Activated CD4-positive, alpha-beta T cell treated with anti-CD3 and anti-CD28 coated beads, Interleukin-2, amount 50 U/mL, for 16 hours (primary cell): ENCODE data around the gene PRKCA.
"Not testable (repeated sequence)": the region's sequence is repeated elsewhere in the genome, so short reads cannot be mapped to it uniquely, and the experiment has no call there.

Source experiments
- DNase-seq: peaks from one replicate; pipeline ENCODE4 v3.0.0-alpha.2; 2020

Gene PRKCA

GRCh38 chr17:66355510-66355909, 53.1 kb downstream of the PRKCA start:
- no peak for DNase-seq

GRCh38 chr17:66357037-66357436, 54.6 kb downstream of the PRKCA start:
- no peak for DNase-seq

DNA sequence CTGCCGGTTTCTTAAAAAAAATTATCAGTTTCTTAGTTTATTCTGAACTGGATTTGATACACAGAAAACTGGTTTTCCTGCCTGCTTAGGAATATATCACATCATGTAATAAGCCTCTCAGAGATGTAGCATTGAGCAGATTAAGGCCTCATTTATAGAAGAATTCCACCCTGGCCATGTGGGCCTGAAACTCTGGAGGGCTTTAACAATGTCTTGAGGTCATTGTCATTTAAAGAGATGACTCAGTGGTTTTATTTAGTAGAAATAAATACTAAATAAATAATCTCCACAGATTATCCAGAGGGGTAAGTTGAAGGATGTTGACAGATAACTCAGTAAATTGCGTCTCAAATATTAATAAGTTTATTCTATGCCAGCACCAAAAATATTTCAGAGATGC, 56.9 kb downstream of the PRKCA start:
- DNase-seq, result no peak

- DNase-seq, result not testable (repeated sequence)
Observed at GRCh38 chr17:66360961-66361565, 58.6 kb downstream of the PRKCA start.

DNA sequence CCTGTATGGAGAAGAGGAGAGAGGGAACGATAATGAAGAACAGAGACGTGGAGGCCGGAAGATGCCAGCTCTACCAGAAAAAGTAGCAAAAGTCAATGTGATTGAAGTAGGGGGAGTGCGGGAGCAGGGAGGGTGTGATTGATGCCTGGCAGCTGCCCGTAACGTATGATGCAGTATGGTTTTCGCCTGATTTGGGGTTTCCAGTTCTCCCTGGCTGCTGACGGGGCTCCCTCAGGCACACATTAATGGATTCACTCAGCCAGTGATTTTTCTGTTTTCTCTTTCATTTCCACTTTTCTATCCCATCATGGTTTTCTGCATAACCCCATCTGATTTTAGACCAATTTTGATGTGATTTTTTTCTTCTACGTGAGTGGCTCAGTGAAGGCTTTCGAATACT, 62.1 kb downstream of the PRKCA start:
- peak; percentile 14 for DNase-seq

- DNase-seq, result peak; percentile 30
Observed at GRCh38 chr17:66364990-66365490, 62.6 kb downstream of the PRKCA start.

GRCh38 chr17:66365903-66366302, 63.5 kb downstream of the PRKCA start:
- DNase-seq, result no peak

DNA sequence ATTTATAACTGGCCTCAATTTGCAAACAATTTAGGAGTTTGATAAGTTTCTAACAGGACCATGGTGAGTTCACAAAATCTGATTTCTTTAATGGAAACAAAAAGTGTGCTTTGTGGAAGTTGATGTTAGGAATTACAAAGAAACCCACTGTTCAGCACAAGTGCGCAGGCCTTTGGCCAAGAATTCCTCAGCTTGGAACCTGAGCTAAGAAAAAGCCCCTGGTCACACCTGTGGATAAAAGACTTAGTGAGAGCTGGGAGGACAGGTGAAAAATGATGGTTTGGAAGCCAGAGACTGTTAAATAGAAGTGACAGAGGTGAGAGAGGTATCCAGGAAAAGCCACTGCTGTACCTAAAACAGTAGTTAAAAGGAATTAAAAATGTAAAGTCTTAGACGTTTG, 64.7 kb downstream of the PRKCA start:
- DNase-seq, result no peak

GRCh38 chr17:66369830-66370229, 67.4 kb downstream of the PRKCA start:
- DNase-seq, result no peak

- no peak for DNase-seq
Observed at GRCh38 chr17:66371561-66371960, 69.1 kb downstream of the PRKCA start.

DNA sequence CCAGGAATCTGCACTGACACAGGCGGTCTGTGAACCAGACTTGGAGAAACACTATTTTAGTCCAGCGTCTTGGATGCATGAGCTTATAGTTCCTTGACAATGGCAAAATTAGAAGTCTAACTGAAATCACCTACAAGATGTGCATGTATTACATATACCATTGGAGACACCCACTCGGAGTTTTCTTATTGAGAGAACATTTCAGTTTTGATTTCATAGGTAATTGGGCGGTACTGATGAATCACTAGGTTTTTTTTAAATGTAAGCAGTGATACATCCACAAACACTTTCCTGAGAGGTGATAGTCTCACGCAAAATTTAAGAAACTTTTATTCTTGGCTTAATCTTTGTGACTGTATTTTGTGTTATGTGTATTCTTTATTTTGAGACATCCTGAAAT, 69.8 kb downstream of the PRKCA start:
- DNase-seq, result peak; percentile 18

DNA sequence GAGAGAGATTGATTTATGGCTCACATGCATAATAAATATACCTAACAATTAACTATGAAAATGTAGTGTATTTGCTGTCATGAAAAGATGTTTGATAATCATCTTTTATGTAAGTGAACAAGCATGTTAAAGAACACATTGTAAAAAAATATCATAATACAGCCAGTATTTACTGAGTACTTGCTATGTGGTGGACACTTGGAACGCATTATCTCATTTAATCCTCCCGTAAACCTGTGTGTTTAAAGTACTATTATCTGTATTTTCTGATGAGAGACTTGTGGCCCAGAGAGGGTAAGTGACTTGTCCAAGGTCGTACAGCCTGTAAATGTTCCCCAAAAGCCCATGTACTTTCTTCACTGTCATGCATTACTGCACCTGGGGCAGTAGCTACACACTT, 70.7 kb downstream of the PRKCA start:
- DNase-seq, result no peak

DNA sequence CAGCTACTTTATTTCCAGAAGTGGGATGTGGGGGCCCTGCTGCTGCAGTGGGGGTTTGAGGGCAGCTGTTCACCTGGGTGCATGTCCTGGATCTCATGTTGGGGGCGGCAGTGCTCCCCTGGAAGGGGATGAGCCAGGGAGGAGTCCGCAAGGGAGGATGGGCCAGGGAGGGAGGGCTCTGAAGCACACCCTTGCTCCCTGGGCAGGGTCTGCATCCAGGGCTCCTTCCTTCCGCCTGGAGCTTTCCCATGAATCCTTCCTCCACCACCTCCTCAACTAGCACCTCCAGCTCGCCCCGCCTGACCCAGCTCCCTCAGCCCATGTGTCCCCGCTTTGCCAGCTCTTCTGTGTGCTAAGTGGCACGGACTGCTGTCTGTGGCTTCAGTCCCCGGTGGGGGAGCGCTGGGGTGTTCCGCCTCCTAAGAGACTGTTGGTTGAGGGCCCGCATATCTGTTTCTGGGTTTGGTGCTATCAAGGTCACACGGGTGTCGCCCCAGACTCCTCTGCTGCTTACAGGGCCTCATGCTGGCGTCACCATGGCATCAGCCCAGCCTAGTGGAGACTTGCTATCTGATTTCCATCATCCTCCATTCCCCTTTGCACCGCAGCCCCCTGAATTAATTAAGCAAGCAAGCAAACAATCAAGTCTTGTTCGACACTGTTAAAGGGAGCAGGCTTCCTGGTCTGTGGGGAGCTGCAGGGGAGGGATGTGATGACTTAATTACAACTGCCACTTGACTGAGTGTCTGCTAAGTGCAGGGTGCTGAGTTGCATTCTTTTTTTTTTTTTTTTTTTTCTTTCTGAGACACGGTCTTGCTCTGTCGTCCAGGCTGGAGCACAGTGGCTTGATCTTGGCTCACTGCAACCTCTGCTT, 71.8 kb downstream of the PRKCA start:
- DNase-seq, result peak; percentile 31

- DNase-seq, result no peak
Observed at GRCh38 chr17:66375121-66375520, 72.7 kb downstream of the PRKCA start.

DNA sequence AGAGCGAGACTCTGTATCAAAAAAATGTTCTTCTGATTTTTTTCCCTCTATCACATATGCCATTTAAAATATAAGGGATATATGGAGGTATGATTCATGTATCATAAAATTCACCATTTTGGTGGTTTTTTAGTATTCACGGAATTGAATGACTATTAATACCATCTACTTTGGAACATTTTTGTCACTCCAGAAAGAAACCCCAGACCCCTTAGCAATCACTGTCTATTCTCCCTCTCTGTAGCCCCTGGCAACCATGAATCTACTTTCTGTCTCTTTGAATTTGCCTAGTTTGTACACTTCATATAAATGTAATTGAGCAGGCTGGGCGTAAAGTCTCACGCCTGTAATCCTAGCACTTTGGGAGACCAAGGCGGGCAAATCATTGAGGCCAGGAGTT, 75.9 kb downstream of the PRKCA start:
- no peak for DNase-seq

DNA sequence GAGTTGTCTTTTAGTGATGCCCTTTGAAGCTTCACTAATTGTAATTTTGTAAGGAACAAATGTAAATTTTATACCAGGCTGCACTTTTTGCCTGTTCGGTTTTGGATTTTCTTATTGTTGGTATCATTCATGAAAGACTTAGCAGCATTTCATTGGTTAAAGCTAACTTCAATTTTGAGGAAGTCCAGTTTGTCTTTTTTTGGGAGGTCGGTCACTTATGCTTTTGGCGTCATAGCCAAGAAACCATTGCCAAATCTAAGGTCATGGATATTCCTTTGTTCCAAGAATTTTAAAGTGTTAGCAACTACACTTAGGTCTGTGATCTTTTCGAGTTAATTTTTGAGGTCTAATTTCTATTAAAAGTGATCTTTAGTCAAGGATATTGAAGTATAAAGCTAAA, 77.1 kb downstream of the PRKCA start:
- DNase-seq, result no peak

- DNase-seq, result no peak
Observed at GRCh38 chr17:66379996-66380395, 77.6 kb downstream of the PRKCA start.

DNA sequence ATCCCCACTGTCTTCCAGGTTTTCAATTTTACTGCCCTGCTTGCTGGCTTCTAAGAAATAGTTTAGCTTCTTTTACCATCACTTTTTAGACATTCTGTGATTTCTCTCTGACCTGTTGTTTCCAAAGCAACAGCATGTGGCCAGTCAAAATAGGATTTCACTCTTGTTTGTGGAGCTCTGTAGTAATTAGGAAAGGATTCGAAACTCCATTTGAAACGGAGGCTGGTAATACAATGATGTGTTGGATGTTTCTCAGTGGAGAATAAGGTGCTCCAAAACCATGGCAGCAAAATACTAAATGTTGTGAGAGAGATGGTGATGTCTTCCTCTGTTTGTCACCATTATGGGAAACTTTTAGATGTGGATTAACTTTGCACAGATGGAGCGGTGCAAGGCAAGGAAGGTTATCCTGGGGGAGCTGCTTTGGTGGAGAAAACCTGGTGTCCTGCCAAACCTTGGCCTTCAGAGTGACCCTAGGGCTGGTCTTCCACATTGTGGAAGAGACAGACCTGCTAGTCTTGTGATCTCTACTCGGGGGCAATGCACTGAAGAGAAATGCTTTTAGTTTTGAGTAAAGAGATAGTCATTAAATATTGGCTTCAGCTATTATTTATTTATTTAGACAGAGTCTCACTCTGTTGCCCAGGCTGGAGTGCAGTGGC, 79.4 kb downstream of the PRKCA start:
- peak; percentile 34 for DNase-seq

GRCh38 chr17:66383333-66383732, 80.9 kb downstream of the PRKCA start:
- no peak for DNase-seq

DNA sequence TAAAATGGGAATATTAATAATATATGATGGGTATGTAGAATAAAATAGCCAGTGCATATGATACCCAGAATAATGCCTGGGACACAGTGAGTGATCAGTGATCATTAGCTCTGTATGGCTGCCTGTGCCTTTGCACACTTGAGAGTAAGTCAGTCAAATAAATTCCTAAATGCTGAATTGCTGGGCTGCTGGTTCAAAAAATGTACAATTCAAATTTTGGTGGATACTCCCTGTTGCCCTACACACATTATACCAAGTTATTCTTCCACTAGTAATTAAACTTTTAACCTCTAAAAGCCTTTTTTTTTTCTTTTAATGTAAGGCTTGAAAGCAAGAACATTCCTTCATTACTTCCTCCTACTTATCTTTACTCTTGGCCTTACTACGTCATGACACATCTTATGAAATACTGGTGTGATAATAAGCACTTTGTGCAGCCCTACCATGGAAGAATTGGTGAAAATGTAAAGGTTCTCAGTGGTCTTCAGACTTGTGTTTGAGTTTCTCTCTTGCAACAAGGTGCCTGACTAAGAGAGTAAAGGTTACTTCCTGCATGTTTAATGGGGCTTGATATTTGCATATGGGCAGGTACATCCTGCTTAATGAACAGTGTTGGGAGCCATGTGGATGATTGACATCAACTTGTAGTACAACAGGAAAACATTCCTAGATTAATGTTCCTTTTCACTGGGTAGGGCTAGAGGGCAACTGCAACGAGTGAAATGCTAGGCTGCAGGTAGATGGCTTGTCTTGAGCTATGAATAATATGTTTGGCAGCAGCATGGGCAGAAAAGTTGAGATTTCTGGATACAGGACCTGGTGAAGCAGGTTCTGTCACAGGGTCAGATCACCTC, 84.3 kb downstream of the PRKCA start:
- DNase-seq, result no peak

- DNase-seq, result no peak
Observed at GRCh38 chr17:66387392-66387981, 85.1 kb downstream of the PRKCA start.

- DNase-seq, result no peak
Observed at GRCh38 chr17:66392783-66393437, 90.5 kb downstream of the PRKCA start.
